Measurements from ENCODE around the gene ATP8B3. TPM values are rescaled to one million over a fixed set of nuclear protein-coding genes. Genes with fewer than 3 reads are reported as not detected.

Gene ATP8B3
- total and polyA plus RNA-seq, 10 of the 15 experiments (the other 5 are each of a cell fraction or from before 2014, with no cell fraction given): 0.13 to 1.7 (median 0.52) TPM

DNA sequence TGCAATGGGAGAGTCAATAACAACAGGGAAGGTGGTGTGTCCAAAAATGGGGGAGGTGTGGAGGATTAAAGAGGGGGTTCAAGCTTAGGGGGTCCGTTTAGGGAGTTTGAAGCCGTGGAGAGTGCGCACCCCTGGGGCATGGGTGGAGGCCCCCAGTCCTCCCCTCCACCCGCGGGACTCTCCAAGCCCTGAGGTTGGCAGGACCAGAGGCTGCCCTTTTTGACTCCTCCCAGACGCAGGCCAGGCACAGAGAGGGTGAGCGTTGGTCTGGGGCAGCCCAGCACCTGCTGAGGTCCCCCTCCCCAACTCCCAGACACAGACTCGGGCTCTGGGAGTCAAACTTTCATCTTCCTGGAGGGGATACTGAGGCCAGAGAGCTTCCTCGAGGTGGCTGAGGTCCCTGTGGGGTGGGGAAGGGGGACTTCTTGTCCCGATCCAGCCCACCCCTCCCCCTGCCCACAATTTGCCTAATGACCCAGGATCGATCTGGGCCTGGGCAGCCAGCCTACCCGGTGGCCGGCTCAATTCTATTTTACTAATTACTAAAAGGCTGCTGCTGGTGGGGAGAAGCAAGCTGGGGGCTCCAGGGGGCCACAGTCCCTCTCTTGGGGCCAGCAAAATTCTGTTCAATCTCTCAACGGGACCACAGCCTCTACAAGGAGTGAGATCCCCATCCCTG is 61.6 kb downstream of the ATP8B3 start:
- ATAC-seq: no peak
- in situ Hi-C loops (cut with MboI): no loop called here
- intact Hi-C loops (cut with micrococcal nuclease; ENCODE audit: unreplicated experiment): no loop called here
- POLR2A ChIA-PET: no interaction called here
- Histone ChIP-seq H3K4me1 (ENCODE audit: control insufficient read depth, insufficient read depth, low read length) (peaks cover 12% of the 10 kb centered on the region), H4K20me1 (ENCODE audit: control insufficient read depth, insufficient read depth) (no peaks in the 10 kb centered on the region), H3K9me3 (replicated peaks; ENCODE audit: control insufficient read depth, insufficient read depth, low read length) (no peaks in the 10 kb centered on the region; the same call in 2 of the 3 replicates), H3K4me2 (ENCODE audit: control insufficient read depth, insufficient read depth) (no peak overlapping the region), H3K9ac (ENCODE audit: control insufficient read depth, insufficient read depth, low read length) (no peak overlapping the region), H2AFZ (ENCODE audit: control insufficient read depth, low read depth, low read length) (no peak overlapping the region), H3K79me2 (ENCODE audit: control insufficient read depth, insufficient read depth, low read length) (no peaks in the 10 kb centered on the region), H3K36me3 (ENCODE audit: control insufficient read depth in 2 of 2, insufficient read depth in 2 of 2, low read length in 1 of 2) (no peaks in the 10 kb centered on the region), H3K27me3 (replicated peaks in 1 of 2; ENCODE audit: control insufficient read depth in 2 of 2, insufficient read depth in 2 of 2, low read length in 1 of 2) (peaks cover 16 to 28% of the 10 kb centered on the region in 2 experiments), H3K4me3 (no peak overlapping the region), H3K27ac (ENCODE audit: control insufficient read depth, insufficient read depth) (no peak overlapping the region)
- RAD21 ChIA-PET (ENCODE audit: unreplicated experiment): no interaction called here
- SMC1A ChIA-PET (ENCODE audit: uncharacterized antibody, unreplicated experiment): no interaction called here
- no peak for DNase-seq (ENCODE audit: low read depth, low spot score)
- no peak for FAIRE-seq
- BruUV-seq (replicated peaks): no TSS peak
- 2% methylated on average over 14 of the region's 14 CpGs for WGBS (ENCODE audit: insufficient coverage, insufficient replicate concordance, low lambda C conversion rate, missing lambda C conversion rate)
- TF ChIP-seq EED (IDR thresholded peaks at IDR 0.05; ENCODE audit: low read depth) (no peak), STAT1 (conservative IDR thresholded peaks at IDR 0.05) (no peak), POLR2A (IDR thresholded peaks at IDR 0.05; ENCODE audit: low read depth, low read length) (no peak), IRF4 (IDR thresholded peaks at IDR 0.05; ENCODE audit: low read depth, low read length) (no peak), CBX5 (IDR thresholded peaks at IDR 0.05; ENCODE audit: low read depth) (no peak), NR2C2 (IDR thresholded peaks at IDR 0.05; ENCODE audit: borderline replicate concordance, control insufficient read depth, insufficient read length, low read depth) (no peak), TCF7 (IDR thresholded peaks at IDR 0.05; ENCODE audit: borderline replicate concordance) (no peak), MYC (IDR thresholded peaks at IDR 0.05; ENCODE audit: insufficient read depth, insufficient read length, insufficient replicate concordance, low read length, severe bottlenecking) (no peak)
- TF ChIP-seq, protein P1, sequence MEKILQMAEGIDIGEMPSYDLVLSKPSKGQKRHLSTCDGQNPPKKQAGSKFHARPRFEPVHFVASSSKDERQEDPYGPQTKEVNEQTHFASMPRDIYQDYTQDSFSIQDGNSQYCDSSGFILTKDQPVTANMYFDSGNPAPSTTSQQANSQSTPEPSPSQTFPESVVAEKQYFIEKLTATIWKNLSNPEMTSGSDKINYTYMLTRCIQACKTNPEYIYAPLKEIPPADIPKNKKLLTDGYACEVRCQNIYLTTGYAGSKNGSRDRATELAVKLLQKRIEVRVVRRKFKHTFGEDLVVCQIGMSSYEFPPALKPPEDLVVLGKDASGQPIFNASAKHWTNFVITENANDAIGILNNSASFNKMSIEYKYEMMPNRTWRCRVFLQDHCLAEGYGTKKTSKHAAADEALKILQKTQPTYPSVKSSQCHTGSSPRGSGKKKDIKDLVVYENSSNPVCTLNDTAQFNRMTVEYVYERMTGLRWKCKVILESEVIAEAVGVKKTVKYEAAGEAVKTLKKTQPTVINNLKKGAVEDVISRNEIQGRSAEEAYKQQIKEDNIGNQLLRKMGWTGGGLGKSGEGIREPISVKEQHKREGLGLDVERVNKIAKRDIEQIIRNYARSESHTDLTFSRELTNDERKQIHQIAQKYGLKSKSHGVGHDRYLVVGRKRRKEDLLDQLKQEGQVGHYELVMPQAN (conservative IDR thresholded peaks at IDR 0.05): no peak
- CTCF ChIA-PET: no interaction called here

Measured in GM12878 (cell line).